Esophagus muscularis mucosa (tissue), 4 donors: ENCODE data around the gene MTUS2.

Experiments used
- CTCF ChIP-seq, 3 experiments: fragments of 200-600 bp in 2 of 3; fragments of 450-650 bp in 1 of 3; sonication (generic) in 2 of 3; IDR thresholded peaks; one replicate each; pipeline ENCODE4 v1.5.1; 2017 to 2019; ENCODE audit warnings: antibody characterized with exemption in 3 of 3, mild to moderate bottlenecking in 2 of 3, moderate library complexity in 1 of 3
- EP300 ChIP-seq: sonication (generic); formaldehyde crosslinking; IDR thresholded peaks from one replicate; pipeline ENCODE4 v1.6.1; 2017; ENCODE audit warnings: antibody characterized with exemption
- POLR2A ChIP-seq: fragments of 450-650 bp; IDR thresholded peaks from one replicate; pipeline ENCODE4 v1.6.1; 2017; ENCODE audit warnings: antibody characterized with exemption, moderate library complexity, mild to moderate bottlenecking, low read depth
- POLR2AphosphoS5 ChIP-seq, 2 donors: sonication (generic); formaldehyde crosslinking; IDR thresholded peaks; one replicate each; pipeline ENCODE4 v1.6.1; 2017; ENCODE audit warnings: antibody characterized with exemption in 2 of 2

- TF ChIP-seq CTCF (IDR thresholded peaks at IDR 0.05) (no peak), POLR2AphosphoS5 (IDR thresholded peaks at IDR 0.05) (no peak), EP300 (no peak), POLR2A (no peak)
These were observed 156.5 kb downstream of the MTUS2 start for GRCh38 chr13:28976636-28977035.
